SK-N-SH treated with all-trans-retinoic acid at 6 μM for 48 hours (cell line): Measurements from ENCODE around the gene MPPED1.

Source experiments
- ATAC-seq: fragments of 200-7000 bp; cut with Tn5 transposase; 3 replicates; pipeline ENCODE4 v1.9.1; 2020; ENCODE audit warnings: mild to moderate bottlenecking, moderate library complexity
- ARNTL ChIP-seq: fragments of 450-650 bp; formaldehyde crosslinking; IDR thresholded peaks from 2 replicates; pipeline ENCODE4 v1.5.0; 2020; ENCODE audit warnings: low read depth, mild to moderate bottlenecking, moderate library complexity, borderline replicate concordance
- BACH2 ChIP-seq: fragments of 250-450 bp; sonication (Bioruptor Pico); IDR thresholded peaks from 2 replicates; pipeline ENCODE4 v1.9.0; 2021; ENCODE audit warnings: mild to moderate bottlenecking, borderline replicate concordance
- CSDC2 ChIP-seq: fragments of 250-450 bp; sonication (Bioruptor Pico); IDR thresholded peaks from 2 replicates; pipeline ENCODE4 v1.5.0; 2020; ENCODE audit warnings: mild to moderate bottlenecking, moderate library complexity
- CSRNP3 ChIP-seq: fragments of 250-450 bp; sonication (Bioruptor Pico); IDR thresholded peaks from 2 replicates; pipeline ENCODE4 v1.5.1; 2021; ENCODE audit warnings: mild to moderate bottlenecking, moderate library complexity
- GLIS3 ChIP-seq: fragments of 250-450 bp; sonication (Bioruptor Pico); IDR thresholded peaks from 2 replicates; pipeline ENCODE4 v1.5.0; 2020; ENCODE audit warnings: mild to moderate bottlenecking, moderate library complexity
- OSR1 ChIP-seq: fragments of 250-450 bp; sonication (Bioruptor Pico); IDR thresholded peaks from 2 replicates; pipeline ENCODE4 v1.8.0; 2022; ENCODE audit warnings: moderate library complexity, mild to moderate bottlenecking, inconsistent platforms
- PATZ1 ChIP-seq: fragments of 250-450 bp; sonication (Bioruptor Pico); IDR thresholded peaks from 2 replicates; pipeline ENCODE4 v1.8.0; 2020; ENCODE audit warnings: mild to moderate bottlenecking, moderate library complexity, borderline replicate concordance
- POU6F1 ChIP-seq: fragments of 250-450 bp; sonication (Bioruptor Pico); IDR thresholded peaks from 2 replicates; pipeline ENCODE4 v1.8.0; 2021; ENCODE audit warnings: low read depth, mild to moderate bottlenecking, moderate library complexity, borderline replicate concordance
- PPARA ChIP-seq: fragments of 250-450 bp; sonication (Bioruptor Pico); IDR thresholded peaks from 2 replicates; pipeline ENCODE4 v1.5.0; 2020; ENCODE audit warnings: mild to moderate bottlenecking, borderline replicate concordance
- RARB ChIP-seq: fragments of 250-450 bp; sonication (Bioruptor Pico); IDR thresholded peaks from 2 replicates; pipeline ENCODE4 v1.8.0; 2021; ENCODE audit warnings: mild to moderate bottlenecking, moderate library complexity
- TCF4 ChIP-seq: fragments of 250-450 bp; sonication (Bioruptor Pico); IDR thresholded peaks from 2 replicates; pipeline ENCODE4 v1.8.0; 2021; ENCODE audit warnings: mild to moderate bottlenecking, moderate library complexity, borderline replicate concordance
- TOX ChIP-seq: fragments of 250-450 bp; sonication (Bioruptor Pico); IDR thresholded peaks from 2 replicates; pipeline ENCODE4 v1.8.0; 2021; ENCODE audit warnings: mild to moderate bottlenecking, moderate library complexity, borderline replicate concordance
- TSHZ2 ChIP-seq: fragments of 250-450 bp; sonication (Bioruptor Pico); IDR thresholded peaks from 2 replicates; pipeline ENCODE4 v1.5.0; 2020; ENCODE audit warnings: mild to moderate bottlenecking, moderate library complexity
- ZC3H10 ChIP-seq: fragments of 250-450 bp; sonication (Bioruptor Pico); IDR thresholded peaks from 2 replicates; pipeline ENCODE4 v1.5.1; 2021; ENCODE audit warnings: mild to moderate bottlenecking, moderate library complexity
- ZFP3 ChIP-seq: fragments of 250-450 bp; sonication (Bioruptor Pico); IDR thresholded peaks from 2 replicates; pipeline ENCODE4 v1.5.0; 2020; ENCODE audit warnings: mild to moderate bottlenecking, moderate library complexity
- ZFP30 ChIP-seq: fragments of 450-650 bp; formaldehyde crosslinking; IDR thresholded peaks from 2 replicates; pipeline ENCODE4 v1.5.0; 2022; ENCODE audit warnings: mild to moderate bottlenecking, moderate library complexity
- ZNF565 ChIP-seq: fragments of 450-650 bp; formaldehyde crosslinking; conservative IDR thresholded peaks from 2 replicates; pipeline ENCODE4 v1.5.0; 2020; ENCODE audit warnings: low read depth, mild to moderate bottlenecking, moderate library complexity
- ZNF70 ChIP-seq: fragments of 450-650 bp; formaldehyde crosslinking; IDR thresholded peaks from 2 replicates; pipeline ENCODE4 v1.5.0; 2020; ENCODE audit warnings: mild to moderate bottlenecking, moderate library complexity

Gene MPPED1

DNA sequence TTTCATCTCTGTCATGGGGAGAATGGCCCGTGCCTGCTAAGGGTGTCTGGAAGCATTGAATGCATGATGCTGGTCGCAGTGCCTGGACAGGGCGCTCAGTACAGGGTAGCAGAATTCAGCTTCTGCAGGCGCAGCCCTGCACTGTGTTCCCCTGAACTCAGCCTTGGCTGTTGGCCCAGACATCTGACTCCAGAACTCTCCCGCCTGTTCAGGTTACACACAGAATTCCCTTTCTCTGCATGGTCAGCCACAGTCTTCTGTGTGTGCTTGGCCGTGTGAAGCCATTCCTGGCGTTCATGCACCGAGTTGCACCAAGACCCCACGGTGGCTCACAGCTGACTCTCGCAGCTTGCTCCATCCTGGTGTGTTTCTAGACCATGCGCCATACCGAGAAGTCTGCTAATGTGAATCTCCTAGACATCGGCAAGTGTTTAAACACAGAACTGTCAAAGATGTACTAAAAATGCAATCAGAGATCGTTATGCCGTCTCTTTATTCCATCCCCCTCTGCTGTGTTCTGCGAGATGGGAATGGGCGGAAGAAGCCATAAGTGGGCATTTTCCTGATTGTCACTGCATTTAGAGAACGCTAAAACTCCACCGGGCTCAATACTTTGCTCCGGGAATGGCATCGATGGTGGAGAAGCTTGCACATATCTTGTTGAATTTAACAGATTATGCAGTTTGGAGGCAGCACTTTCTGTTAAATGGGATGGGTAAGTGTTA is 55.6 kb downstream of the MPPED1 start:
- TF ChIP-seq ZNF565 (CRISPR knock-in tag), result no peak
- no peak for TF ChIP-seq ZFP30 (CRISPR knock-in tag)
- TF ChIP-seq RARB, result no peak
- TF ChIP-seq BACH2 (CRISPR knock-in tag), result no peak
- no peak for TF ChIP-seq GLIS3 (CRISPR knock-in tag)
- TF ChIP-seq TCF4, result no peak
- TF ChIP-seq CSDC2 (CRISPR knock-in tag), result no peak
- TF ChIP-seq ZC3H10 (CRISPR knock-in tag), result no peak
- TF ChIP-seq ZFP3 (CRISPR knock-in tag), result no peak
- no peak for TF ChIP-seq CSRNP3 (CRISPR knock-in tag)
- TF ChIP-seq, all 23 proteins: peak for 0
- ATAC-seq, result peak; percentile 60

GRCh38 chr22:43470253-43470652 is 58.4 kb downstream of the MPPED1 start:
- no peak for TF ChIP-seq ZNF70
- TF ChIP-seq PPARA (CRISPR knock-in tag), result no peak
- no peak for TF ChIP-seq ZC3H10 (CRISPR knock-in tag)
- TF ChIP-seq PATZ1, result no peak
- ATAC-seq, result no peak

- TF ChIP-seq CSDC2 (CRISPR knock-in tag) (no peak), ZC3H10 (CRISPR knock-in tag) (no peak), OSR1 (CRISPR knock-in tag) (no peak), BACH2 (CRISPR knock-in tag) (no peak), TOX (CRISPR knock-in tag) (no peak), POU6F1 (CRISPR knock-in tag) (no peak), RARB (no peak), PATZ1 (no peak), ZNF565 (CRISPR knock-in tag) (no peak), GLIS3 (CRISPR knock-in tag) (no peak), PPARA (CRISPR knock-in tag) (no peak), TCF4 (no peak), ZNF70 (no peak), TSHZ2 (CRISPR knock-in tag) (no peak), ARNTL (no peak)
These were observed 59.2 kb downstream of the MPPED1 start for GRCh38 chr22:43470941-43471585.

More at GRCh38 chr22:43470941-43471585, 59.2 kb downstream of the MPPED1 start:
- ATAC-seq, result no peak
